GM06990 (cell line): ENCODE measurements around the gene CDK6.
A peak's percentile ranks its signal among the peaks of the same experiment; 100 is the strongest.

Experiments used
- DNase-seq: peaks from one replicate; pipeline ENCODE4 v3.0.0-alpha.2; 2011; ENCODE audit not compliant: insufficient read length; ENCODE audit errors: extremely low read depth
- H3K27me3 ChIP-seq: replicated peaks from 2 replicates; pipeline ENCODE4 v1.6.0; 2011; ENCODE audit warnings: low read length; ENCODE audit not compliant: control insufficient read depth, insufficient read depth
- H3K36me3 ChIP-seq: 2 replicates; pipeline ENCODE4 v1.5.1; 2011; ENCODE audit warnings: low read length; ENCODE audit not compliant: control insufficient read depth, insufficient read depth
- H3K4me3 ChIP-seq: replicated peaks from 2 replicates; pipeline ENCODE4 v1.5.1; 2011; ENCODE audit warnings: low read depth, mild to moderate bottlenecking, control low read depth, low read length
- TF ChIP-seq, protein P1 (sequence below): IDR thresholded peaks from 2 replicates; pipeline ENCODE4 v1.5.1; 2011; ENCODE audit warnings: low read length, control low read depth, mild to moderate bottlenecking, inconsistent platforms; ENCODE audit not compliant: insufficient read depth, poor library complexity, severe bottlenecking

Gene CDK6

DNA sequence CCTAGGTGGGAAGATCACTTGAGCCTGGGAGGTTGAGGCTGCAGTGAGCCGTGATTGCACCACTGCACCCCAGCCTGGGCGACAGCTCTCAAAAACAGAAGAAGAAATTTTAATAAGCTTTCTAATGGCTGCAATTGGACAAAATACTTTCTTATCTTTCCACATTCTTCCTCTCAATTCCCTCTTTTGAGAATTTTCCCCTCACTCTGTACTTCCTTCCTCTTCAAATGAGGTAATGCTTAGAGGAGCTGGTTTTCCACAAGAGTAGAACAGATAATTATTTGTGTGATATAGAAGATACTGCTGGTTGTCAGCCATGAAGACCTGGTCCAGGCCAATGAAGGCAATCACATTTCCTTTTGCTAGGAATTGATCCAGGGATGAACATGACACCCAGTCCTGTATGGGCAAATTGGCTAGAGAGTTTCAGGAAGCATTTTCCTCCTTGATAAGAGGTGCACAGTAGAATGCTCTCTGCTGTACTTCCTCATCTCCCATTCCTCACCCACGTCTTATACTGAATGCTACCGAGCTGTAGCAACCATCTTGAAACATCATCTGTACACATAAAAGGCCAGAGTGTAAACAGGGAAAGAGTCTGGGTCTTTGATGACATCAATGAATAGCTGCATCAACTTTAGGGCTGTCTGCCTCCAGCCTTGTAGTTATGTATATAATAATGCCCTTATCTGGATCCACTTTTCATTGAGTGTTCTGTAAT is 103.9 kb downstream of the CDK6 start:
- Histone ChIP-seq H3K36me3 (peaks cover 2% of the 10 kb centered on the region; the same call in 1 of the 2 replicates), H3K27me3 (no peaks in the 10 kb centered on the region), H3K4me3 (no peak overlapping the region)
- TF ChIP-seq, protein P1, sequence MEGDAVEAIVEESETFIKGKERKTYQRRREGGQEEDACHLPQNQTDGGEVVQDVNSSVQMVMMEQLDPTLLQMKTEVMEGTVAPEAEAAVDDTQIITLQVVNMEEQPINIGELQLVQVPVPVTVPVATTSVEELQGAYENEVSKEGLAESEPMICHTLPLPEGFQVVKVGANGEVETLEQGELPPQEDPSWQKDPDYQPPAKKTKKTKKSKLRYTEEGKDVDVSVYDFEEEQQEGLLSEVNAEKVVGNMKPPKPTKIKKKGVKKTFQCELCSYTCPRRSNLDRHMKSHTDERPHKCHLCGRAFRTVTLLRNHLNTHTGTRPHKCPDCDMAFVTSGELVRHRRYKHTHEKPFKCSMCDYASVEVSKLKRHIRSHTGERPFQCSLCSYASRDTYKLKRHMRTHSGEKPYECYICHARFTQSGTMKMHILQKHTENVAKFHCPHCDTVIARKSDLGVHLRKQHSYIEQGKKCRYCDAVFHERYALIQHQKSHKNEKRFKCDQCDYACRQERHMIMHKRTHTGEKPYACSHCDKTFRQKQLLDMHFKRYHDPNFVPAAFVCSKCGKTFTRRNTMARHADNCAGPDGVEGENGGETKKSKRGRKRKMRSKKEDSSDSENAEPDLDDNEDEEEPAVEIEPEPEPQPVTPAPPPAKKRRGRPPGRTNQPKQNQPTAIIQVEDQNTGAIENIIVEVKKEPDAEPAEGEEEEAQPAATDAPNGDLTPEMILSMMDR = no peak
- no peak for DNase-seq

DNA sequence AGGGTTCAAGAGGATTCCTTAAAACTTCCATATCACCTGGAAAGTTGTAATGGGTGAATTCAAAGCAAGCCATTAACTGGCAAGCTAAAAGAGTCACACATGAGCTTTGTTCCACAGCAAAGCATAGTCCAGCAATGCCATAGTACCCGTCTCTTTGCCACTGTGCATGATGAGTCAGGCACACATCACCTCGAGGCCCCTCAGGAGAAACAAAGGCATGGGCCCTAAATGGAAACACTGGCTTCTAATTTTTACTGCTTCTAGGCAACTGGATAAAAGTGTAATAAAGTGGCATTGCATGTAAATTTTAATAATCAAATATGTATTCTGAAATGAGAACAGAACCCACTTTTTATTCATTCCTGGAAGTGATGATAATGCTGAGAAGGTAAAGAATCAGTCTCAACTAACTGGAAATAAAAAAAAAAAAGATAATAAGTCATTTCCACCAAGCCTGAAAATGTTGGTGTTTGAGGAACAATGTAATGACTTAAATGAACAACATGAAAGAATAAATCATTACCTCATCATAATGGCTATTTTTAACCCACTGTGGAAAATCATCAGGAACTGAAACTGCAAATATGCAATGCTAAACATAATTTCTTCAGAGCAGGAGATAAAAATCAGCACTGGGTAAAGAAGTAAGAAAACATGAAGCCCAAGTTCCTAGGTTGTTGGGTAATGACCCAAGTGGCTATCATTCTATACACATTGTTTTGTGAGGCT is 104.9 kb downstream of the CDK6 start:
- Histone ChIP-seq H3K27me3 (no peaks in the 10 kb centered on the region), H3K4me3 (no peak overlapping the region), H3K36me3 (peaks cover 2% of the 10 kb centered on the region; the same call in 1 of the 2 replicates)
- TF ChIP-seq, protein P1 = no peak
- peak; percentile 52 for DNase-seq

- no peaks in the 10 kb centered on the region for H3K36me3 ChIP-seq
- no peak for DNase-seq
- TF ChIP-seq, protein P1 = no peak
- no peaks in the 10 kb centered on the region for H3K27me3 ChIP-seq
- no peak overlapping the region for H3K4me3 ChIP-seq
Observed at GRCh38 chr7:92730808-92731207, 105.6 kb downstream of the CDK6 start.

- no peak overlapping the region for H3K4me3 ChIP-seq
Observed at GRCh38 chr7:92729751-92730150, 106.6 kb downstream of the CDK6 start.

DNA sequence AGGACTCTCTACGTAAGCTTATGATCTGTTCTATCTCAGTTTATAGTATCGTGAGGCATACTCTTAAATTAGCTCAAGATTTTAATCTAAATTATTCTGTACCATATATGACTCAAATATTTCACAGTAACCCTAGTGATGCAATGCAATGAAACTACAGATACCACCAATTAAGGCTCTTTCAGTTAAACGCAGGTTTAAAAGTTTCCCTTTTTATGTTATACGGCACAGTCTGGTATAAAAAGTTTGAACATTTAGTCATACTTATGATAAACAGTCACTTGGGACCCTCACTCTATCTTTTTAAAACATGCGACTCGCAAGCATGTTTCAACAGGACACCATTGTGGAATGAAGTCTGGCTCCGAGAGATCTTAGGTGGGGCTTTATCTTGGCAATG is 107.2 kb downstream of the CDK6 start:
- H3K4me3 ChIP-seq = no peak overlapping the region
- H3K27me3 ChIP-seq = no peaks in the 10 kb centered on the region
- peaks cover 7% of the 10 kb centered on the region for H3K36me3 ChIP-seq
- TF ChIP-seq, protein P1 = no peak
- DNase-seq = no peak

More at GRCh38 chr7:92729751-92730150, 106.6 kb downstream of the CDK6 start:
- Histone ChIP-seq H3K27me3 (no peaks in the 10 kb centered on the region), H3K36me3 (peaks cover 6% of the 10 kb centered on the region)
- DNase-seq = no peak
- TF ChIP-seq, protein P1 = no peak
